ENCODE data around the gene AFG3L2.
"Not testable (repeated sequence)": the region's sequence is repeated elsewhere in the genome, so short reads cannot be mapped to it uniquely, and the experiment has no call there.

AFG3L2 gene

GRCh38 chr18:12397793-12398192 lies 20.8 kb upstream of the AFG3L2 start:
- no peak for DNase-seq (ENCODE audit: extremely low read depth in 1 of 2, low read depth in 1 of 2)

- no peak for DNase-seq (ENCODE audit: extremely low read depth in 1 of 2, low read depth in 1 of 2)
Measured at GRCh38 chr18:12397254-12397653, 20.2 kb upstream of the AFG3L2 start.

- DNase-seq (ENCODE audit: extremely low read depth in 1 of 2, low read depth in 1 of 2) = no peak
Measured at GRCh38 chr18:12394428-12394827, 17.4 kb upstream of the AFG3L2 start.

- no peak for DNase-seq (ENCODE audit: extremely low read depth in 1 of 2, low read depth in 1 of 2)
Measured at GRCh38 chr18:12393998-12394397, 17.0 kb upstream of the AFG3L2 start.

GRCh38 chr18:12393510-12393909 lies 16.5 kb upstream of the AFG3L2 start:
- no peak for DNase-seq (ENCODE audit: extremely low read depth in 1 of 2, low read depth in 1 of 2)

GRCh38 chr18:12391487-12392165 lies 14.6 kb upstream of the AFG3L2 start:
- DNase-seq (ENCODE audit: extremely low read depth in 1 of 2, low read depth in 1 of 2) = peak in 1 of 2 donors; percentile 22

GRCh38 chr18:12388442-12388841 lies 11.4 kb upstream of the AFG3L2 start:
- DNase-seq (ENCODE audit: extremely low read depth in 1 of 2, low read depth in 1 of 2) = no peak

- no peak for DNase-seq (ENCODE audit: extremely low read depth in 1 of 2, low read depth in 1 of 2)
Measured at GRCh38 chr18:12384261-12384660, 7.2 kb upstream of the AFG3L2 start.

GRCh38 chr18:12383759-12384158 lies 6.7 kb upstream of the AFG3L2 start:
- not testable (repeated sequence) for DNase-seq (ENCODE audit: extremely low read depth in 1 of 2, low read depth in 1 of 2)

GRCh38 chr18:12382221-12382814 lies 5.3 kb upstream of the AFG3L2 start:
- not testable (repeated sequence) for DNase-seq (ENCODE audit: extremely low read depth in 1 of 2, low read depth in 1 of 2)

- not testable (repeated sequence) for DNase-seq (ENCODE audit: extremely low read depth in 1 of 2, low read depth in 1 of 2)
Measured at GRCh38 chr18:12378198-12378558, 1.2 kb upstream of the AFG3L2 start.

- no peak for DNase-seq (ENCODE audit: extremely low read depth in 1 of 2, low read depth in 1 of 2)
Measured at GRCh38 chr18:12377556-12378197, 650 bp upstream of the AFG3L2 start.

GRCh38 chr18:12376034-12376753 lies 833 bp downstream of the AFG3L2 start:
- peak in 1 of 2 donors; percentile 6 for DNase-seq (ENCODE audit: extremely low read depth in 1 of 2, low read depth in 1 of 2)

- DNase-seq (ENCODE audit: extremely low read depth in 1 of 2, low read depth in 1 of 2) = no peak
Measured at GRCh38 chr18:12374401-12374800, 2.6 kb downstream of the AFG3L2 start.

- DNase-seq (ENCODE audit: extremely low read depth in 1 of 2, low read depth in 1 of 2) = no peak
Measured at GRCh38 chr18:12373771-12374116, 3.3 kb downstream of the AFG3L2 start.

GRCh38 chr18:12373116-12373770 lies 3.8 kb downstream of the AFG3L2 start:
- no peak for DNase-seq (ENCODE audit: extremely low read depth in 1 of 2, low read depth in 1 of 2)

- DNase-seq (ENCODE audit: extremely low read depth in 1 of 2, low read depth in 1 of 2) = no peak
Measured at GRCh38 chr18:12372406-12372805, 4.6 kb downstream of the AFG3L2 start.

- no peak for DNase-seq (ENCODE audit: extremely low read depth in 1 of 2, low read depth in 1 of 2)
Measured at GRCh38 chr18:12371590-12371989, 5.4 kb downstream of the AFG3L2 start.

- no peak for DNase-seq (ENCODE audit: extremely low read depth in 1 of 2, low read depth in 1 of 2)
Measured at GRCh38 chr18:12369211-12369610, 7.8 kb downstream of the AFG3L2 start.

GRCh38 chr18:12366784-12367183 lies 10.2 kb downstream of the AFG3L2 start:
- no peak for DNase-seq (ENCODE audit: extremely low read depth in 1 of 2, low read depth in 1 of 2)

- DNase-seq (ENCODE audit: extremely low read depth in 1 of 2, low read depth in 1 of 2) = no peak
Measured at GRCh38 chr18:12366379-12366778, 10.6 kb downstream of the AFG3L2 start.

All from stimulated activated CD8-positive, alpha-beta memory T cell treated with anti-CD3 and anti-CD28 coated beads, Interleukin-7, amount 100 ng/mL, for 48 hours (primary cell).